Measurements from ENCODE around the gene STK32B. TPM values are rescaled to one million over a fixed set of nuclear protein-coding genes. Genes with fewer than 3 reads are reported as not detected.

STK32B gene
- total RNA-seq, 4 donors from 2014 or later, result 0.46 to 0.68 (median 0.49) TPM; not detected in 1

DNA sequence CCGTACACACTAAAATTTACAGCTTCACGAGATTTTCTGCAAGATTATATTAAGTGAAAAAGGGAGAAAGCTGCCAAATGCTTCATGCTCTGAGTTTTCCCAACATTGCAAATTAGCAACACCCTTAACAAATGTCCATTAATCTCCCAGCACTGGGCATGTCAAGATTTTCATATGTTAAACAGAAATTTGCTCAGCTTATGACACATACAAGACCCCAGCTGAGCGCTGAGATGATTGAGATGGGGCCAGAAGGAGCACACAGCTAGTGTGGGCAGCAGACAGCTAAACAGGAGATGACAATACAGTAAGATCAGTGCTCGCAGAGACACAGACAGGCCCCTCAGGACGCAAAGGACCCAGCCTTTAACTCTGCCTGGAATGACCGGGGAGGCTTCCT, 208.8 kb downstream of the STK32B start:
- no peaks in the 10 kb centered on the region for H3K27me3 ChIP-seq
- no peaks in the 10 kb centered on the region for H3K36me3 ChIP-seq
- no peak for ATAC-seq
- no peak for DNase-seq
- no peaks in the 10 kb centered on the region for H3K4me1 ChIP-seq
- TF ChIP-seq CTCF (IDR thresholded peaks at IDR 0.05 in 4 of 5, conservative IDR thresholded peaks at IDR 0.05 in 1 of 5) (no peak), POLR2A (IDR thresholded peaks at IDR 0.05) (no peak)
- intact Hi-C loops (cut with DNase I; ENCODE audit: low total_unique reads) (no loop called here), in situ Hi-C loops (cut with MboI; ENCODE audit: low sequenced_read_pairs in 4 of 4) (loop anchor here in 1 of 4 donors (25.0 kb wide), 1 partner anchor 102 kb away; no protein-coding TSS in a partner anchor)
- H3K9me3 ChIP-seq, result no peaks in the 10 kb centered on the region
- no peak overlapping the region for H3K4me3 ChIP-seq
- H3K27ac ChIP-seq, result no peak overlapping the region

- Histone ChIP-seq H3K4me3 (no peak overlapping the region), H3K36me3 (no peaks in the 10 kb centered on the region), H3K9me3 (no peaks in the 10 kb centered on the region), H3K4me1 (no peaks in the 10 kb centered on the region), H3K27me3 (no peaks in the 10 kb centered on the region), H3K27ac (no peak overlapping the region)
- no peak for TF ChIP-seq POLR2A (IDR thresholded peaks at IDR 0.05)
- no peak for TF ChIP-seq CTCF (IDR thresholded peaks at IDR 0.05 in 4 of 5, conservative IDR thresholded peaks at IDR 0.05 in 1 of 5)
- no peak for DNase-seq
- intact Hi-C loops (cut with DNase I; ENCODE audit: low total_unique reads), result no loop called here
- in situ Hi-C loops (cut with MboI; ENCODE audit: low sequenced_read_pairs in 4 of 4), result loop anchor here in 1 of 4 donors (25.0 kb wide), 1 partner anchor 100 kb away; no protein-coding TSS in a partner anchor
- no peak for ATAC-seq
These were observed 210.6 kb downstream of the STK32B start for GRCh38 chr4:5261866-5262265.

DNA sequence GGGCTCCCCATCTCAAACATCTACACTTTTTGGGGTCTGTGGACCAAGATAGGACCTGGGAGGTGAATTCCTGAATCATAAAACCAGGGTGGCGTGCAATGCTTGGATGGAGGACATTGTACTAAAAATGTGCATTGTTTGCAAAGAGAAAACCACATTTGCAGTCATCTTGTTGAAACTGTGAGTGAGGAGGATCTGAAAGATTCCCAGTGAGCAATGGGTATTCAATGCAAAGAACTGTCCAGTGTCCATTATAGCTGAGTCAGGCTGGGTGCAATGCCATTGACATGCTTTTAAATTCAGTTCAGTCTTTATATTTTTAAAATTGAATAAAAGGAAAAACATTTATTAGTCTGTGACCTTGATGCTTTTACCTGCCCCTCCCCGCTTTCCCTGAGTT, 215.7 kb downstream of the STK32B start:
- TF ChIP-seq CTCF (IDR thresholded peaks at IDR 0.05 in 4 of 5, conservative IDR thresholded peaks at IDR 0.05 in 1 of 5), result no peak
- TF ChIP-seq POLR2A (IDR thresholded peaks at IDR 0.05), result no peak
- no peaks in the 10 kb centered on the region for H3K4me1 ChIP-seq
- ATAC-seq (no peak), DNase-seq (no peak)
- H3K9me3 ChIP-seq, result no peaks in the 10 kb centered on the region
- in situ Hi-C loops (cut with MboI; ENCODE audit: low sequenced_read_pairs in 4 of 4), result loop anchor here in 1 of 4 donors (25.0 kb wide), 1 partner anchor 95 kb away; no protein-coding TSS in a partner anchor
- intact Hi-C loops (cut with DNase I; ENCODE audit: low total_unique reads), result no loop called here
- no peak overlapping the region for H3K4me3 ChIP-seq
- H3K36me3 ChIP-seq, result no peaks in the 10 kb centered on the region
- H3K27me3 ChIP-seq, result no peaks in the 10 kb centered on the region
- no peak overlapping the region for H3K27ac ChIP-seq

DNA sequence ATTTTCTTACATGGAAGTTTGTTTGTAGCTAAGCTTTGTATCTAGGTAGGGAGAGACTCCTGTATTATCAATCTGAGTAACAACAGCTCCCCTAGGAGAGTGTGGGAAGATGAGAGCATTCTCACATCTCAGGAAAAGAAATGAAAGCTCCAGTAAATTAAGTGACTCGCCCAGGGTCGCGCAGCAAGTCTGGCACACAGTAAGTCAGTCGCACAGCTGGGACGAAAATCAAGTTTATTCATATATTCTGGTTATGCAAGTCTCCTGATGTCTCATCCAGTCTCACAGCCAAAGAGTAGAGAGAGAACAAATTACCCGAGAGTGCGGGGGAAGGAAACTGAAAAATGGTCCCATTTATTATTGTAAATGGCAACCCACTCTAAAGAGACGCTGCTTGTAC, 216.1 kb downstream of the STK32B start:
- ATAC-seq, result no peak

More for the DNA sequence above, 216.1 kb downstream of the STK32B start:
- Histone ChIP-seq H3K27ac (no peak overlapping the region), H3K36me3 (no peaks in the 10 kb centered on the region), H3K9me3 (no peaks in the 10 kb centered on the region), H3K4me1 (no peaks in the 10 kb centered on the region), H3K4me3 (no peak overlapping the region), H3K27me3 (no peaks in the 10 kb centered on the region)
- DNase-seq, result no peak
- in situ Hi-C loops (cut with MboI; ENCODE audit: low sequenced_read_pairs in 4 of 4), result loop anchor here in 1 of 4 donors (25.0 kb wide), 1 partner anchor 95 kb away; no protein-coding TSS in a partner anchor
- TF ChIP-seq POLR2A (IDR thresholded peaks at IDR 0.05) (no peak), CTCF (IDR thresholded peaks at IDR 0.05 in 4 of 5, conservative IDR thresholded peaks at IDR 0.05 in 1 of 5) (no peak)
- intact Hi-C loops (cut with DNase I; ENCODE audit: low total_unique reads), result no loop called here

All from gastrocnemius medialis (tissue), 4 donors.